Upper lobe of left lung (tissue), 6 donors: Measurements from ENCODE around the gene ATP2A3. TPM values are rescaled to one million over a fixed set of nuclear protein-coding genes. Genes with fewer than 3 reads are reported as not detected.
"Not testable (repeated sequence)": the region's sequence is repeated elsewhere in the genome, so short reads cannot be mapped to it uniquely, and the experiment has no call there.

Experiments used
- ATAC-seq, 2 donors: fragments of 200-7000 bp; cut with Tn5 transposase; one replicate each; pipeline ENCODE4 v1.9.1; 2022; ENCODE audit warnings: mild to moderate bottlenecking in 2 of 2, moderate library complexity in 2 of 2; ENCODE audit not compliant: low FRiP score in 2 of 2
- DNase-seq, 2 donors: peaks; one replicate each; pipeline ENCODE4 v3.0.0-alpha.2; 2019 to 2020
- H3K27ac ChIP-seq, 4 donors: fragments of 200-600 bp; sonication (generic); one replicate each; pipeline ENCODE4 v1.5.1; 2016 to 2019
- H3K27me3 ChIP-seq, 4 donors: fragments of 200-600 bp; sonication (generic); one replicate each; pipeline ENCODE4 v1.5.1; 2017 to 2019
- H3K36me3 ChIP-seq, 4 donors: fragments of 200-600 bp; sonication (generic); one replicate each; pipeline ENCODE4 v1.5.1; 2016 to 2019
- H3K4me1 ChIP-seq, 4 donors: fragments of 200-600 bp; sonication (generic); one replicate each; pipeline ENCODE4 v1.5.1; 2018 to 2019
- H3K4me3 ChIP-seq, 4 donors: fragments of 200-600 bp; sonication (generic); one replicate each; pipeline ENCODE4 v1.5.1; 2017 to 2019; ENCODE audit warnings: mild to moderate bottlenecking in 2 of 4, moderate library complexity in 1 of 4
- H3K9me3 ChIP-seq, 4 donors: fragments of 200-600 bp; sonication (generic); one replicate each; pipeline ENCODE4 v1.5.1; 2018 to 2019
- EP300 ChIP-seq, 4 donors: sonication (generic); formaldehyde crosslinking; IDR thresholded peaks; one replicate each; pipeline ENCODE4 v1.5.1; 2017; ENCODE audit warnings: antibody characterized with exemption in 4 of 4, control low read depth in 2 of 4
- POLR2A ChIP-seq, 4 donors: fragments of 450-650 bp; IDR thresholded peaks; one replicate each; pipeline ENCODE4 v1.5.1; 2016 to 2017; ENCODE audit warnings: antibody characterized with exemption in 4 of 4, mild to moderate bottlenecking in 2 of 4
- POLR2AphosphoS5 ChIP-seq, 2 donors: sonication (generic); formaldehyde crosslinking; IDR thresholded peaks; one replicate each; pipeline ENCODE4 v1.5.1; 2017; ENCODE audit warnings: antibody characterized with exemption in 2 of 2
- WGBS, 2 donors: methylation state at CpG; one replicate each; pipeline ENCODE4 v1.1.5; 2017 to 2018; 5-methylcytosine and 5-hydroxymethylcytosine counted together
- total RNA-seq, 6 donors: library from RNA; depleted of rRNA in 4 of 6; stranded (reverse); fragments of >200 nt in 4 of 6; gene quantifications; one replicate each; pipeline versions ENCODE4 v1.1.0 to v1.2.1, GENCODE V29; 2016 to 2021
- TF ChIP-seq, protein P1 (sequence below), 6 experiments: fragments of 450-650 bp in 4 of 6; fragments of 200-600 bp in 2 of 6; sonication (generic) in 2 of 6; IDR thresholded peaks; one replicate each; pipeline ENCODE4 v1.5.1; 2016 to 2019; ENCODE audit warnings: antibody characterized with exemption in 6 of 6
- donor health status: DM: no; HTN: no; CAD: no; lungs with moderate emphysema.
- donor health status: DM: no; HTN: yes; CAD: no; lungs with severe emphysema.

The ATP2A3 gene
- total RNA-seq, 6 donors from 2014 or later = 27.9 to 82.8 (median 41.4) TPM

DNA sequence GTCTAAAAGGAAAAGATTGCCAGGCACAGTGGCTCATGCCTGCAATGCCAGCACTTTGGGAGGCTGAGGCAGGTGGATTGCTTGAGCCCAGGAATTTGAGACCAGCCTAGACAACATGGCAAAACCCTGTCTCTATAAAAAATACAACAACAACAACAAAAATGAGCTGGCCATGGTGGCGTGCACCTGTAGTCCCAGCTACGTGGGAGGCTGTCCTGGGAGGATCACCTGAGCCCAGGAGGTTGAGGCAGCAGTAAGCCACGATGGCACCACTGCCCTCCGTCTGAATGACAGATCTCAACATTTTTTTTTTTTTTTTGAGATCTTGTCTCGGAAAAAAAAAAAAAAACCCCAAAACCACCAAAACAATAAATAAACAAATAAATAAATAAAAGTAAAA is 28.1 kb upstream of the ATP2A3 start:
- no peak for ATAC-seq
- H3K27ac ChIP-seq = no peak overlapping the region
- no peak overlapping the region for H3K4me3 ChIP-seq
- DNase-seq = peak in 1 of 2 donors; percentile 2
- peaks cover 0 to 2% (median 0%) of the 10 kb centered on the region in 4 donors for H3K4me1 ChIP-seq
- no peaks in the 10 kb centered on the region for H3K27me3 ChIP-seq
- WGBS, 2 donors = 80 to 94% methylated on average over 5 of the region's 5 CpGs
- no peaks in the 10 kb centered on the region for H3K9me3 ChIP-seq
- H3K36me3 ChIP-seq = no peaks in the 10 kb centered on the region
- TF ChIP-seq POLR2A (IDR thresholded peaks at IDR 0.05) (no peak), EP300 (IDR thresholded peaks at IDR 0.05) (no peak), POLR2AphosphoS5 (IDR thresholded peaks at IDR 0.05) (no peak)
- TF ChIP-seq, protein P1, sequence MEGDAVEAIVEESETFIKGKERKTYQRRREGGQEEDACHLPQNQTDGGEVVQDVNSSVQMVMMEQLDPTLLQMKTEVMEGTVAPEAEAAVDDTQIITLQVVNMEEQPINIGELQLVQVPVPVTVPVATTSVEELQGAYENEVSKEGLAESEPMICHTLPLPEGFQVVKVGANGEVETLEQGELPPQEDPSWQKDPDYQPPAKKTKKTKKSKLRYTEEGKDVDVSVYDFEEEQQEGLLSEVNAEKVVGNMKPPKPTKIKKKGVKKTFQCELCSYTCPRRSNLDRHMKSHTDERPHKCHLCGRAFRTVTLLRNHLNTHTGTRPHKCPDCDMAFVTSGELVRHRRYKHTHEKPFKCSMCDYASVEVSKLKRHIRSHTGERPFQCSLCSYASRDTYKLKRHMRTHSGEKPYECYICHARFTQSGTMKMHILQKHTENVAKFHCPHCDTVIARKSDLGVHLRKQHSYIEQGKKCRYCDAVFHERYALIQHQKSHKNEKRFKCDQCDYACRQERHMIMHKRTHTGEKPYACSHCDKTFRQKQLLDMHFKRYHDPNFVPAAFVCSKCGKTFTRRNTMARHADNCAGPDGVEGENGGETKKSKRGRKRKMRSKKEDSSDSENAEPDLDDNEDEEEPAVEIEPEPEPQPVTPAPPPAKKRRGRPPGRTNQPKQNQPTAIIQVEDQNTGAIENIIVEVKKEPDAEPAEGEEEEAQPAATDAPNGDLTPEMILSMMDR (IDR thresholded peaks at IDR 0.05) = no peak

- H3K9me3 ChIP-seq, H3K4me1 ChIP-seq, H3K27me3 ChIP-seq, H3K4me3 ChIP-seq, H3K36me3 ChIP-seq, ATAC-seq, H3K27ac ChIP-seq: not testable (repeated sequence)
- 69 to 81% methylated on average over 3 of the region's 3 CpGs for WGBS, 2 donors
- DNase-seq = peak in 1 of 2 donors; percentile 3
Observed at GRCh38 chr17:3991699-3992098, 27.5 kb upstream of the ATP2A3 start.

- H3K4me1 ChIP-seq = peaks cover 9 to 11% (median 11%) of the 10 kb centered on the region in 4 donors
- no peaks in the 10 kb centered on the region for H3K27me3 ChIP-seq
- no peaks in the 10 kb centered on the region for H3K36me3 ChIP-seq
- WGBS, 2 donors = 94 to 96% methylated on average over 12 of the region's 12 CpGs
- ATAC-seq (no peak), DNase-seq (peak in 1 of 2 donors; percentile 8)
- no peak overlapping the region for H3K27ac ChIP-seq
- H3K9me3 ChIP-seq = no peaks in the 10 kb centered on the region
- no peak for TF ChIP-seq EP300 (IDR thresholded peaks at IDR 0.05)
- TF ChIP-seq POLR2A (IDR thresholded peaks at IDR 0.05) = no peak
- no peak for TF ChIP-seq POLR2AphosphoS5 (IDR thresholded peaks at IDR 0.05)
- no peak overlapping the region for H3K4me3 ChIP-seq
Observed at GRCh38 chr17:3990386-3991127, 26.3 kb upstream of the ATP2A3 start.

GRCh38 chr17:3989041-3989886 is 25.0 kb upstream of the ATP2A3 start:
- Histone ChIP-seq H3K27ac (no peak overlapping the region), H3K27me3 (no peaks in the 10 kb centered on the region), H3K36me3 (no peaks in the 10 kb centered on the region), H3K9me3 (no peaks in the 10 kb centered on the region), H3K4me3 (no peak overlapping the region), H3K4me1 (peaks cover 12 to 21% (median 19%) of the 10 kb centered on the region in 4 donors)
- ATAC-seq (no peak), DNase-seq (peak; percentile 10 to 47)
- whole genome bisulfite sequencing, 2 donors = 89 to 91% methylated on average over 24 of the region's 24 CpGs
- TF ChIP-seq EP300 (IDR thresholded peaks at IDR 0.05) = no peak
- TF ChIP-seq POLR2A (IDR thresholded peaks at IDR 0.05) = no peak
- no peak for TF ChIP-seq POLR2AphosphoS5 (IDR thresholded peaks at IDR 0.05)
- TF ChIP-seq, protein P1 (IDR thresholded peaks at IDR 0.05) = no peak

- peaks cover 20 to 27% (median 26%) of the 10 kb centered on the region in 4 donors for H3K4me1 ChIP-seq
- peak in 1 of 2 donors; percentile 8 for DNase-seq
- H3K9me3 ChIP-seq = no peaks in the 10 kb centered on the region
- H3K27me3 ChIP-seq = no peaks in the 10 kb centered on the region
- no peak for TF ChIP-seq POLR2AphosphoS5 (IDR thresholded peaks at IDR 0.05)
- no peak for TF ChIP-seq POLR2A (IDR thresholded peaks at IDR 0.05)
- no peak for TF ChIP-seq EP300 (IDR thresholded peaks at IDR 0.05)
- TF ChIP-seq, protein P1 (IDR thresholded peaks at IDR 0.05) = no peak
- no peak for ATAC-seq
- H3K27ac ChIP-seq = no peak overlapping the region
- H3K4me3 ChIP-seq = no peak overlapping the region
- 58 to 84% methylated on average over 4 of the region's 4 CpGs for WGBS, 2 donors
- no peaks in the 10 kb centered on the region for H3K36me3 ChIP-seq
Observed at GRCh38 chr17:3988297-3989040, 24.2 kb upstream of the ATP2A3 start.
